OCI-LY3 (cell line): ENCODE measurements around the gene MSANTD3.

Experiments used
- EZH2phosphoT487 ChIP-seq: fragments of 200-600 bp; shearing (Covaris generic); IDR thresholded peaks from 2 replicates; pipeline ENCODE4 v1.6.1; 2018; ENCODE audit warnings: antibody characterized with exemption, mixed run types, low read depth
- TF ChIP-seq, protein P1 (sequence below): fragments of 200-600, 300-600 bp; sonication (generic); IDR thresholded peaks from 2 replicates; pipeline ENCODE4 v1.5.1; 2014; ENCODE audit warnings: antibody characterized with exemption, low read length, low read depth

DNA sequence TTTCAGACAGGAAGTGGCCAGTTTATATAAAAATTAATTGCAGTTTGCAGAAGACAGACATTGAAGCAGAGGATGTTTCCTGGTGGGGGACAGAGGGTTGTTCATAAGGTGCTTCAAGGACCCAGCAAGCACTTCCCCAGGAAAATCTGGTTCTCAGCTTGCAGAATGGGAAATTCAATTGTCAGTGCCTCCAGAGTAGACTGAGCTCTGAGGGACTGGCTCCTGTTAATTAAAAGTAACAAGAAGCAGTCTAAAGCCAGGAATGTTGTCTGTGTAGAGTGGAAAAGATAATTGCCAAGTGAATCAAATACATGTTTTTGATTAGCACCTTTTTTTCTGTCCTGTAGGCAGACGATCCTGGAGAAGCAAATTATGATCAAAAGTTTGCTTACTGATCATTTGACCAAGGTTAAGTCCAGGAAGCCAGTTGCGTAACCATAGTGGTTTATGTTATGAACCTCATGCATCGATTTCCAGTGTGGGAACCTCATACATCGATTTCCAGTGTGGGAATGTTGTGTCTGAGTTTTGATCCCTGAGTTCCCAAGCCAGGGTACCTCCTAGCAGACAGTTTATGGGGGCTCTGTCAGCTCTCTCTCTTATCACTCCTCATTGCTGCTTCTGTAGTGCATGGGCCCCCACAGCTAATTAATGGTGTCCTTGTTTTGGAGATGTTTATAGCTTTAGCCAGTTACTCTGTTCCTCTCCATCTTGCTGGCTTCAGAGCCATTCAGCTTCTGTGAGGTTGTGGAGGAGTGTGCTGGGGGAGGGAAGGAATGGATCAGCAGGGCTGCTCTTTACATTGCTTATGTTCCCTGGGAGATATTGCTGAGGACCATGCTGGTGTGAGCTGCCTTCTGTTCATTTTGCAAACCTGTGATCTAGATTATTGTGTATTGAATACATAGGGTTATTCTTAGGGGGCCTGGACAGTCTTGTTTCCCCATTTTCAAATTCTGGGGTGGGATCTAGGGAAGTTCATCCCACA, 17.1 kb downstream of the MSANTD3 start:
- TF ChIP-seq, protein P1, sequence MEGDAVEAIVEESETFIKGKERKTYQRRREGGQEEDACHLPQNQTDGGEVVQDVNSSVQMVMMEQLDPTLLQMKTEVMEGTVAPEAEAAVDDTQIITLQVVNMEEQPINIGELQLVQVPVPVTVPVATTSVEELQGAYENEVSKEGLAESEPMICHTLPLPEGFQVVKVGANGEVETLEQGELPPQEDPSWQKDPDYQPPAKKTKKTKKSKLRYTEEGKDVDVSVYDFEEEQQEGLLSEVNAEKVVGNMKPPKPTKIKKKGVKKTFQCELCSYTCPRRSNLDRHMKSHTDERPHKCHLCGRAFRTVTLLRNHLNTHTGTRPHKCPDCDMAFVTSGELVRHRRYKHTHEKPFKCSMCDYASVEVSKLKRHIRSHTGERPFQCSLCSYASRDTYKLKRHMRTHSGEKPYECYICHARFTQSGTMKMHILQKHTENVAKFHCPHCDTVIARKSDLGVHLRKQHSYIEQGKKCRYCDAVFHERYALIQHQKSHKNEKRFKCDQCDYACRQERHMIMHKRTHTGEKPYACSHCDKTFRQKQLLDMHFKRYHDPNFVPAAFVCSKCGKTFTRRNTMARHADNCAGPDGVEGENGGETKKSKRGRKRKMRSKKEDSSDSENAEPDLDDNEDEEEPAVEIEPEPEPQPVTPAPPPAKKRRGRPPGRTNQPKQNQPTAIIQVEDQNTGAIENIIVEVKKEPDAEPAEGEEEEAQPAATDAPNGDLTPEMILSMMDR = no peak
- no peak for TF ChIP-seq EZH2phosphoT487
